Nephron progenitor cell (in vitro differentiated cells): Measurements from ENCODE around the gene WDFY2.

Experiments
- DNase-seq: peaks from one replicate; pipeline ENCODE4 v3.0.0; 2021
- H3K27ac Mint-ChIP-seq: 2 replicates; pipeline ENCODE4 v1.8.0; 2021; ENCODE audit warnings: mild to moderate bottlenecking, moderate library complexity, mixed read lengths
- H3K27me3 Mint-ChIP-seq: 2 replicates; pipeline ENCODE4 v1.8.0; 2021; ENCODE audit warnings: mild to moderate bottlenecking, low read depth, mixed read lengths; ENCODE audit not compliant: poor library complexity
- H3K36me3 Mint-ChIP-seq: 2 replicates; pipeline ENCODE4 v1.8.0; 2021; ENCODE audit warnings: low read depth, mixed read lengths
- H3K4me1 Mint-ChIP-seq: 2 replicates; pipeline ENCODE4 v1.8.0; 2021; ENCODE audit warnings: mixed read lengths
- H3K4me3 Mint-ChIP-seq: 2 replicates; pipeline ENCODE4 v1.8.0; 2021; ENCODE audit warnings: mild to moderate bottlenecking, moderate library complexity, mixed read lengths
- H3K9me3 Mint-ChIP-seq: 2 replicates; pipeline ENCODE4 v1.8.0; 2021; ENCODE audit warnings: mild to moderate bottlenecking, moderate library complexity, mixed read lengths
- TF ChIP-seq, protein P1 (sequence below): fragments of 200-600 bp; sonication (generic); IDR thresholded peaks from 2 replicates; pipeline ENCODE4 v1.5.0; 2021; ENCODE audit warnings: antibody characterized with exemption

The WDFY2 gene

DNA sequence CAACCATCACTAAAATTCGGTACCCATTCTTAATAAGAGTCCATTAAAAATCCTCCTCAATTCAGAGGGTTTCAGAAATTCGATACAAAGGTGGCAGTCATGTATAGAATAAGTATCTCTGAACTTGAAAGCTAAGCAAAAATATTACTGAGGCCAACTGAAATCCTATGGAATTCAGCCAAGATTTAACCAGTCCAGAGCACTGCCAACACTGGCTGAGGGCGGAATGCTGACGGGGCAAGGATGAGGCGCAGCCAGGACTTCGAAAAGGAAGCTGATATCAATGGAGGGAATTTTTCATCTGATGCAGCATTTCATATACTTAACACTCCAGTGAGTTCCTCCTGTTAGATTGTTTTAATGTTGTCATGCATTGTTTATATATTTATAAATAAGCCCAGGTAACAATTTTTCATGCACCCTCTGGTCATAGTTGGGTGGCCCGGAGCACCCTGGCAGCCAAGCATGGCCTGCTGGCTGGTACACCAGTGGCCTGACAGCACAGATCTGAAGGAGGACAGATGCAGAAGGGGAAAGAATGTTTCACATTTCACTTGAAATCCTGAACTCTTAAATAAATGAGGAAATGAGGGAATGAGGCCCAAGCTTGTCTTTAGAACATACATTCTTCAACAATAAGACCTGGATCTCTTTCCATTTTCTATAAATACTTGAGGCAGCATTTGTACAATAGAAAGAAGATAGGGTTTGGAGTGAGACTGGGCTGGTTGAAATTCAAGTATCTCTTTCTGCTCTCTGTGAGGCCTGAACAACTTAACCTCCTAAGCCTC lies 41.5 kb downstream of the WDFY2 start:
- Mint-ChIP-seq H3K36me3 (no peaks in the 10 kb centered on the region), H3K9me3 (no peaks in the 10 kb centered on the region), H3K4me3 (no peak overlapping the region), H3K27ac (peak overlapping the region; percentile 22), H3K27me3 (no peaks in the 10 kb centered on the region), H3K4me1 (peaks cover 34% of the 10 kb centered on the region)
- DNase-seq, result no peak
- TF ChIP-seq, protein P1, sequence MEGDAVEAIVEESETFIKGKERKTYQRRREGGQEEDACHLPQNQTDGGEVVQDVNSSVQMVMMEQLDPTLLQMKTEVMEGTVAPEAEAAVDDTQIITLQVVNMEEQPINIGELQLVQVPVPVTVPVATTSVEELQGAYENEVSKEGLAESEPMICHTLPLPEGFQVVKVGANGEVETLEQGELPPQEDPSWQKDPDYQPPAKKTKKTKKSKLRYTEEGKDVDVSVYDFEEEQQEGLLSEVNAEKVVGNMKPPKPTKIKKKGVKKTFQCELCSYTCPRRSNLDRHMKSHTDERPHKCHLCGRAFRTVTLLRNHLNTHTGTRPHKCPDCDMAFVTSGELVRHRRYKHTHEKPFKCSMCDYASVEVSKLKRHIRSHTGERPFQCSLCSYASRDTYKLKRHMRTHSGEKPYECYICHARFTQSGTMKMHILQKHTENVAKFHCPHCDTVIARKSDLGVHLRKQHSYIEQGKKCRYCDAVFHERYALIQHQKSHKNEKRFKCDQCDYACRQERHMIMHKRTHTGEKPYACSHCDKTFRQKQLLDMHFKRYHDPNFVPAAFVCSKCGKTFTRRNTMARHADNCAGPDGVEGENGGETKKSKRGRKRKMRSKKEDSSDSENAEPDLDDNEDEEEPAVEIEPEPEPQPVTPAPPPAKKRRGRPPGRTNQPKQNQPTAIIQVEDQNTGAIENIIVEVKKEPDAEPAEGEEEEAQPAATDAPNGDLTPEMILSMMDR, result no peak

DNA sequence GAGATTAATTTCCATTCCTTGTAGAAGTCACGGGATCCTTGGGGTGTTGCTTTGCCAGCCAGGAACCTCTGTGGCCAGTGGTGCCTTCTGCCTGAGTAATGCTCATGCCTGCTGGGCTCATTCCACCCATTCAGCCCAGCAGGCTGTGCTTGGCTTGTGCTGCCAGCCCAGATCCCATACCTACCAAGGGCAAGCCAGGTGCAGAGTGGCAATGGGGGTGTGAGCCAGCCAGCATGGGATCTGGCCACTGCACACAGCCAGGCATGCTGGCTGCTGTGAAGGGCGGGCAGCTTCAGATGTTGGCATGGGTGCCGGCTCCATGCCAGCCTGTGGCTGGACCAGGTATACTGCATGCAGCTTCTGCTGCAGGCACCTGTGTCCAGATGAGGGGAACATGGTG lies 42.5 kb downstream of the WDFY2 start:
- Mint-ChIP-seq H3K27ac (no peak overlapping the region), H3K36me3 (no peaks in the 10 kb centered on the region), H3K9me3 (no peaks in the 10 kb centered on the region), H3K4me3 (no peak overlapping the region), H3K27me3 (no peaks in the 10 kb centered on the region), H3K4me1 (peaks cover 24% of the 10 kb centered on the region)
- TF ChIP-seq, protein P1, result no peak
- DNase-seq, result no peak

DNA sequence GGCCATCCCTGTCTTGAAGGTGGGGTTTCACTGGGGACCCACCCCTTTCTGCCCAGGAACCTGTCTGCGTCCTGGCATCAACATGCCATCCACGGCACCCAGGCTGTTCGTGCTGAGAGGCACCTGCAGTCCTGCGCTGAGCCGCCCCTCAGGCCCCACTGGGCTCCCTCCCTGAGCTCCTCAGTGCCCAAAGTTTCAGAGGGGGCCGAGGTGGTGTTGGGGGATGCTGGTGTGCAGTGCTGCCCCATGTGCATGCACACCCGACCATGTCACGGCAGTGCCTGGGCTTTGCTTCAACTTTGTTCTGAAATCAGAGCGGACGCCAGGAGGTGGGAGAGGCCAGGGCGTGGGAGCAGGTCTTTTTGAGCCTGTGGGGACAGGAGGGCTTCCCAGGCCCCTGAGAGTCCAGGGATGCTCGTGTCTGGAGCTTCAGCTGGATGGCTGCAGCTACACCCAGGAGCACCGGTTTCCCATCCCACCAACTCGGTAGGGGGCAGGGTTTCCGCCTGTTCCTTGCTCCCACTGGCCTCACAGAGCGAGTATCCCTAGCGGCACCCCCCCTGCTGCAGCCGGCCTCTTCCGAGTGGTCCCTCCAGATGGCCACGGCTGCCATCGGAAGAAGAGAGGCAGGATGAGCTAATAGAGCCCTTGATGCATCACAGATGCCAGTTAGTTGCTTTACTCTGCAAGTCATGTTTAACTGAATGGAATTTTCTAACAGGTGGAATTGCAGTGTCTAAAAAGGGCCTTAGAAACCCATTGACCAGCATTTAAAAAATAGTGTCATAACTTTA lies 44.0 kb downstream of the WDFY2 start:
- H3K27ac Mint-ChIP-seq, result no peak overlapping the region
- no peak for DNase-seq
- no peaks in the 10 kb centered on the region for H3K9me3 Mint-ChIP-seq
- H3K4me3 Mint-ChIP-seq, result no peak overlapping the region
- no peaks in the 10 kb centered on the region for H3K36me3 Mint-ChIP-seq
- TF ChIP-seq, protein P1, result no peak
- peaks cover 25% of the 10 kb centered on the region for H3K4me1 Mint-ChIP-seq
- no peaks in the 10 kb centered on the region for H3K27me3 Mint-ChIP-seq

DNA sequence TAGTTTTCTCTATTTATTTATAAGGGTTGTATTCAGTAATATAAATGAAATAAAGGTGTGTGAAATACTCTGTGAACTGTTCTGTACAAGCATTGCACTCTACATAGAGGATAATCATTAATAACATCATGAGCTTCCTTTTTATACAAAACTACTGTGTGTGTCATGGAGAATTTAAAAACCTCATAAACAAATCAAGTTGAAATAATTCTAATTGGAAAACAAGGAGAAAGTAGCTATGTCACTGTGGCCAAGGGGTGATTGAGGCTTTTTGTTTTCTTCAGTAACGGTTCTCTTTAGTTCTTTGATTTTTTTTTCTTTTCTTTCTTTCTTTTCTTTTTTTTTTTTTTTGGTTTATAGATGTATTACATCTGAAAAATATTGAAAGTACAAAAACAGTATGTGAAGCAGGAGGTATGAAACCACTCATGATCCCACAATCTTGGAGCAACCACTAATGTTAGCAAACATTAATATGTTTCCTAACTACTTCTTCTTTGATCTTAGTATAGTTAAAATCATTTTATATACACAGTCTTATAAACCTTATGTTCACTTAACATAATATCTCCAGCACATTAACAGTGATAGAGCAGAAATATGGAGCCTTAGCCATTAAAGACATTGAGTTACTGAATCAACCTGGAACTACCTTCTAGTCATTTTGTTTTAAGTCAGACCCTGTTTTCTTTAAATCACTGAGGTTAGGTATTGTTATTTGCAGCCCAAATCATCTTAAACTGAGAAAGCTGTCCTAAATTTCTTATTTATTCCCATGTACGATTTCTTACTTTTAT lies 45.4 kb downstream of the WDFY2 start:
- Mint-ChIP-seq H3K27me3 (no peaks in the 10 kb centered on the region), H3K36me3 (no peaks in the 10 kb centered on the region), H3K4me1 (peaks cover 26% of the 10 kb centered on the region), H3K9me3 (no peaks in the 10 kb centered on the region), H3K27ac (no peak overlapping the region), H3K4me3 (no peak overlapping the region)
- TF ChIP-seq, protein P1, result no peak
- no peak for DNase-seq

DNA sequence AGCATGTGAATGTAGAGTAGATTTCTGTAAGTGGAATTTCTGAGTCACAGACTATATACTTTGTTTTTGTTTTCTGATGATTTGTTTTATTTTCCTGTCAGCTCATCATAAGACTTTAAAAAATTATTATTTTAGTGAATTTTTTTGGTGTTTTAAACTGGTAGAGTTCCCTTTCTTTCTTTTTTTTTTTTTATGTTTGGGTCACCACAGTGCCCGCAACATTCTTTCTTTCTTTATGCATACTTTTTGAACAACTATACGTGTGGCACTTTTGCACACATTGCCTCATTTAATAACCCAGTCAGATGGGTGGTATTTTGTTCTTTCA lies 46.0 kb downstream of the WDFY2 start:
- no peaks in the 10 kb centered on the region for H3K27me3 Mint-ChIP-seq
- no peak overlapping the region for H3K4me3 Mint-ChIP-seq
- no peaks in the 10 kb centered on the region for H3K36me3 Mint-ChIP-seq
- no peaks in the 10 kb centered on the region for H3K9me3 Mint-ChIP-seq
- no peak for DNase-seq
- no peak overlapping the region for H3K27ac Mint-ChIP-seq
- TF ChIP-seq, protein P1, result no peak
- H3K4me1 Mint-ChIP-seq, result peaks cover 26% of the 10 kb centered on the region
